ENCODE data around the gene GTF3C5. TPM values are rescaled to one million over a fixed set of nuclear protein-coding genes. Genes with fewer than 3 reads are reported as not detected.

Gene GTF3C5
- total RNA-seq, 2 donors from 2014 or later = 63.1 to 97.2 TPM

DNA sequence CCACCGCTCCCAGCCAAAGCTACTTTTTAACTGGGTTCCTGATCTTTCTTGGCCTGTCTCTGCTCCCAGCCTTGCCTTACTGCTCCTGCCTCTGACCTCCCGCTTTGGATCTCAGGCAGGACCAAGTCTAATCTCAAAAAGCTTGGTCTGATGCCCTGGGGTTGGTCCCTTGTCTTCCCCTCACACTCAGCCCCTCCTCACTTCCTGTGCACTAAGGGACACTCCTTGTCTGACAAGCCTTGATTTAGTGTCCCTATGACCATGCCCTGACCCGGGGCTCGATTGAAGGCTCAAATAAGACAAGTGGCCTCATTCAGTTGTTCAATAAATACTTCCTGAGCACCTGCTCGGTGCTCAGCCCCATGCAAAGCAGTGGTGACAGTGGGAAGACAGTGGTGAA lies 3.7 kb upstream of the GTF3C5 start:
- H3K27ac ChIP-seq = no peak overlapping the region
- H3K9me3 ChIP-seq = no peaks in the 10 kb centered on the region
- intact Hi-C loops (cut with DNase I) = no loop called here
- no peak for DNase-seq (ENCODE audit: low spot score)
- no peak overlapping the region for H3K4me3 ChIP-seq
- no peak for TF ChIP-seq CTCF (IDR thresholded peaks at IDR 0.05)
- no peak for TF ChIP-seq POLR2AphosphoS5 (IDR thresholded peaks at IDR 0.05)
- no peak for TF ChIP-seq POLR2A (IDR thresholded peaks at IDR 0.05)
- no peaks in the 10 kb centered on the region for H3K27me3 ChIP-seq (replicated peaks; ENCODE audit: insufficient read depth)
- H3K4me1 ChIP-seq (replicated peaks) = peaks cover 7% of the 10 kb centered on the region
- H3K36me3 ChIP-seq = no peaks in the 10 kb centered on the region
- WGBS = 56% methylated on average over 5 of the region's 5 CpGs

DNA sequence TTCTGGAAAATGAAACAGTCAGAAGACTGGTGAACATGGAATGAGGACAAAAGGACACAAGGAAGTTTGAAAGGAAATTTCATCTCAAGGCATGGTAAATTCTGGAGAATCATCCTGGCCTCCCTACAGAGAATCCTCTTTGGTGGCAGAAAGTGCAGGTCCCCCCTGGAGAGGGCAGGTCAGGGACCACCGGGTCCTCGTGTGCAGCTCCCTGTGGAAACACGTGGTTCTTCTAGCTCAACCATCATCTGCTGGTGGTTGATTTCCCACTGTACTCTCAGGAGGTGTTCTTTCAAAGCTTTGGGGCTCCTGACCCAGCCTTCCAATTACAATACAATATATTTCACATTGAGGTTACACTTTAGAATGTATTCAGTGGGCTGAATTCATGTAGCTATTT lies 2.6 kb upstream of the GTF3C5 start:
- no peaks in the 10 kb centered on the region for H3K9me3 ChIP-seq
- WGBS = 70% methylated on average over 3 of the region's 3 CpGs
- TF ChIP-seq POLR2AphosphoS5 (IDR thresholded peaks at IDR 0.05) (no peak), CTCF (IDR thresholded peaks at IDR 0.05) (no peak), POLR2A (IDR thresholded peaks at IDR 0.05) (no peak)
- no peak overlapping the region for H3K4me3 ChIP-seq
- H3K36me3 ChIP-seq = no peaks in the 10 kb centered on the region
- H3K27ac ChIP-seq = no peak overlapping the region
- H3K27me3 ChIP-seq (replicated peaks; ENCODE audit: insufficient read depth) = no peaks in the 10 kb centered on the region
- DNase-seq (ENCODE audit: low spot score) = no peak
- H3K4me1 ChIP-seq (replicated peaks) = peaks cover 9% of the 10 kb centered on the region
- intact Hi-C loops (cut with DNase I) = no loop called here

- no peaks in the 10 kb centered on the region for H3K9me3 ChIP-seq
- H3K4me3 ChIP-seq = peak overlapping the region; percentile 86 to 87
- DNase-seq (ENCODE audit: low spot score) = no peak
- no peaks in the 10 kb centered on the region for H3K36me3 ChIP-seq
- H3K27ac ChIP-seq = peak overlapping the region; percentile 88 to 89
- peaks cover 9% of the 10 kb centered on the region for H3K4me1 ChIP-seq (replicated peaks)
- intact Hi-C loops (cut with DNase I) = no loop called here
- WGBS = 0% methylated on average over 26 of the region's 28 CpGs
- H3K27me3 ChIP-seq (replicated peaks; ENCODE audit: insufficient read depth) = no peaks in the 10 kb centered on the region
- TF ChIP-seq POLR2AphosphoS5 (IDR thresholded peaks at IDR 0.05) (no peak), CTCF (IDR thresholded peaks at IDR 0.05) (no peak), POLR2A (IDR thresholded peaks at IDR 0.05) (no peak)
These were observed 842 bp upstream of the GTF3C5 start for GRCh38 chr9:133029994-133030316.

DNA sequence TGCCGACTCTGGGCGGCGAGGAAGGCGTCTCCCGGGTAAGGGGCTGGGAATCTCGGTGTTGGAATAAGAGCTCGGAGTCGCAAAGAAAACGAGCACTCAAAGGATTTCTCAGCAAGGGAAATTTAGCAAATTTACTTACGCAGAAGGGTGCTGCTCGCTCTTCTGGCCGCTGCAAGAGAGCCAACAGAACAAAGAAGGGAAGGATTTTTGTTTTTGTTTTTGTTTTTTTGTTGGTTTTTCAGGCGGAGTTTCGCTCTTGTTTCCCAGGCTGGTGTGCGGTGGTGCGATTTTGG lies 279 bp downstream of the GTF3C5 start:
- Histone ChIP-seq H3K9me3 (no peaks in the 10 kb centered on the region), H3K27ac (peak overlapping the region; percentile 88 to 89), H3K4me1 (replicated peaks) (peaks cover 9% of the 10 kb centered on the region), H3K36me3 (no peaks in the 10 kb centered on the region), H3K4me3 (peak overlapping the region; percentile 86 to 87), H3K27me3 (replicated peaks; ENCODE audit: insufficient read depth) (no peaks in the 10 kb centered on the region)
- no peak for DNase-seq (ENCODE audit: low spot score)
- 1% methylated on average over 16 of the region's 16 CpGs for WGBS
- intact Hi-C loops (cut with DNase I) = no loop called here
- TF ChIP-seq POLR2A (IDR thresholded peaks at IDR 0.05) (no peak), POLR2AphosphoS5 (IDR thresholded peaks at IDR 0.05) (no peak), CTCF (IDR thresholded peaks at IDR 0.05) (peak in 1 of 4 experiments; percentile 0)

DNA sequence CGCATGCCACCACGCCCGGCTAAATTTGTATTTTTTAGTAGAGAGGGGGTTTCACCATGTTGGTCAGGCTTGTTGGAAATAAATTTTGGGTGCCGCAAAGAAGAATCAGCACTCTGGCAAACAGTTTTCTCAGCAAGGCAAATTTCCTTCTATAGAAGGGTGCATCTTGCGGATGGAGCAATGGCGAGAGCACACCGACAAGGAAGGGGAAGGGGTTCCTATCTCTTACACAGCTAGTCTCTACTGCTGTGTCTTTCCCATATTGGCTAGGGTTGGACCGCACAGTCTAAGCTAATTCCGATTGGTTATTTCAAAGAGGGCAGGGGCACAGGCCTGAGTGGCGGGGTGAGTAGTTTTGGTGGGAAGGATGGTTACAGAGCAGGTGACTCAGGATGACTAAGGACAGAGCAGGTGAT lies 707 bp downstream of the GTF3C5 start:
- H3K36me3 ChIP-seq = no peaks in the 10 kb centered on the region
- no peak for DNase-seq (ENCODE audit: low spot score)
- peaks cover 9% of the 10 kb centered on the region for H3K4me1 ChIP-seq (replicated peaks)
- intact Hi-C loops (cut with DNase I) = no loop called here
- H3K27ac ChIP-seq = peak overlapping the region in 1 of 2 donors; percentile 88
- H3K27me3 ChIP-seq (replicated peaks; ENCODE audit: insufficient read depth) = no peaks in the 10 kb centered on the region
- TF ChIP-seq POLR2A (IDR thresholded peaks at IDR 0.05) (no peak), CTCF (IDR thresholded peaks at IDR 0.05) (no peak), POLR2AphosphoS5 (IDR thresholded peaks at IDR 0.05) (no peak)
- no peaks in the 10 kb centered on the region for H3K9me3 ChIP-seq
- peak overlapping the region; percentile 86 to 87 for H3K4me3 ChIP-seq
- WGBS = 71% methylated on average over 10 of the region's 10 CpGs

All from prostate gland (tissue), 2 donors.